ENCODE measurements around the gene IPO5. TPM values are rescaled to one million over a fixed set of nuclear protein-coding genes. Genes with fewer than 3 reads are reported as not detected.
A peak's percentile ranks its signal among the peaks of the same experiment; 100 is the strongest.

Gene IPO5
- polyA plus RNA-seq (2012; ENCODE audit: low read depth, missing spikeins), result 87.7 TPM

GRCh38 chr13:97953376-97953970 is at the start of gene IPO5:
Gene IPO5, plus strand, starts transcription at chr13:97953675. Its CDS starts 23,022 bp downstream, at chr13:97976697.
- DNase-seq (ENCODE audit: insufficient read length, low spot score) (no peak), FAIRE-seq (no peak)
- no peak for TF ChIP-seq SPI1 (IDR thresholded peaks at IDR 0.05; ENCODE audit: low read depth, low read length)
- no peak for TF ChIP-seq POU2F2 (IDR thresholded peaks at IDR 0.05; ENCODE audit: low read depth, low read length)

GRCh38 chr13:97904059-97904458 is 49.4 kb upstream of the IPO5 start:
- TF ChIP-seq POLR2AphosphoS5 (IDR thresholded peaks at IDR 0.05; ENCODE audit: low read depth, low read length) (no peak), POU2F2 (IDR thresholded peaks at IDR 0.05; ENCODE audit: low read depth, low read length) (no peak)
- DNase-seq (ENCODE audit: insufficient read length, low spot score) (no peak), FAIRE-seq (no peak)

GRCh38 chr13:97905517-97905916 is 48.0 kb upstream of the IPO5 start:
- no peak for FAIRE-seq
- TF ChIP-seq POLR2AphosphoS5 (IDR thresholded peaks at IDR 0.05; ENCODE audit: low read depth, low read length) (no peak), POLR2A (IDR thresholded peaks at IDR 0.05; ENCODE audit: low read depth, low read length) (no peak), TAF1 (IDR thresholded peaks at IDR 0.05; ENCODE audit: low read depth, low read length) (no peak), POU2F2 (IDR thresholded peaks at IDR 0.05; ENCODE audit: low read depth, low read length) (no peak), SPI1 (IDR thresholded peaks at IDR 0.05; ENCODE audit: low read depth, low read length) (no peak), PAX5 (IDR thresholded peaks at IDR 0.05; ENCODE audit: insufficient read depth, low read length, severe bottlenecking) (no peak)
- DNase-seq (ENCODE audit: insufficient read length, low spot score), result no peak

- peak; percentile 69 for FAIRE-seq
- TF ChIP-seq POLR2AphosphoS5 (IDR thresholded peaks at IDR 0.05; ENCODE audit: low read depth, low read length) (no peak), POU2F2 (IDR thresholded peaks at IDR 0.05; ENCODE audit: low read depth, low read length) (no peak), TAF1 (IDR thresholded peaks at IDR 0.05; ENCODE audit: low read depth, low read length) (no peak), SPI1 (IDR thresholded peaks at IDR 0.05; ENCODE audit: low read depth, low read length) (no peak), PAX5 (IDR thresholded peaks at IDR 0.05; ENCODE audit: insufficient read depth, low read length, severe bottlenecking) (no peak), POLR2A (IDR thresholded peaks at IDR 0.05; ENCODE audit: low read depth, low read length) (no peak)
- DNase-seq (ENCODE audit: insufficient read length, low spot score), result no peak
Observed at GRCh38 chr13:97911311-97912138, 42.0 kb upstream of the IPO5 start.

GRCh38 chr13:97912139-97912535 is 41.3 kb upstream of the IPO5 start:
- no peak for TF ChIP-seq POU2F2 (IDR thresholded peaks at IDR 0.05; ENCODE audit: low read depth, low read length)
- no peak for TF ChIP-seq POLR2AphosphoS5 (IDR thresholded peaks at IDR 0.05; ENCODE audit: low read depth, low read length)
- TF ChIP-seq PAX5 (IDR thresholded peaks at IDR 0.05; ENCODE audit: insufficient read depth, low read length, severe bottlenecking), result no peak
- TF ChIP-seq POLR2A (IDR thresholded peaks at IDR 0.05; ENCODE audit: low read depth, low read length), result no peak
- no peak for TF ChIP-seq TAF1 (IDR thresholded peaks at IDR 0.05; ENCODE audit: low read depth, low read length)
- no peak for TF ChIP-seq SPI1 (IDR thresholded peaks at IDR 0.05; ENCODE audit: low read depth, low read length)
- DNase-seq (ENCODE audit: insufficient read length, low spot score) (no peak), FAIRE-seq (no peak)

- FAIRE-seq (no peak), DNase-seq (ENCODE audit: insufficient read length, low spot score) (no peak)
- TF ChIP-seq POLR2AphosphoS5 (IDR thresholded peaks at IDR 0.05; ENCODE audit: low read depth, low read length) (no peak), POLR2A (IDR thresholded peaks at IDR 0.05; ENCODE audit: low read depth, low read length) (no peak), PAX5 (IDR thresholded peaks at IDR 0.05; ENCODE audit: insufficient read depth, low read length, severe bottlenecking) (no peak), SPI1 (IDR thresholded peaks at IDR 0.05; ENCODE audit: low read depth, low read length) (no peak), POU2F2 (IDR thresholded peaks at IDR 0.05; ENCODE audit: low read depth, low read length) (no peak), TAF1 (IDR thresholded peaks at IDR 0.05; ENCODE audit: low read depth, low read length) (no peak)
Observed at GRCh38 chr13:97913206-97913605, 40.3 kb upstream of the IPO5 start.

- DNase-seq (ENCODE audit: insufficient read length, low spot score) (no peak), FAIRE-seq (no peak)
- TF ChIP-seq POLR2A (IDR thresholded peaks at IDR 0.05; ENCODE audit: low read depth, low read length) (no peak), POLR2AphosphoS5 (IDR thresholded peaks at IDR 0.05; ENCODE audit: low read depth, low read length) (no peak), POU2F2 (IDR thresholded peaks at IDR 0.05; ENCODE audit: low read depth, low read length) (no peak), TAF1 (IDR thresholded peaks at IDR 0.05; ENCODE audit: low read depth, low read length) (no peak), PAX5 (IDR thresholded peaks at IDR 0.05; ENCODE audit: insufficient read depth, low read length, severe bottlenecking) (no peak), SPI1 (IDR thresholded peaks at IDR 0.05; ENCODE audit: low read depth, low read length) (no peak)
Observed at GRCh38 chr13:97914540-97914939, 38.9 kb upstream of the IPO5 start.

- no peak for DNase-seq (ENCODE audit: insufficient read length, low spot score)
- TF ChIP-seq SPI1 (IDR thresholded peaks at IDR 0.05; ENCODE audit: low read depth, low read length), result no peak
- TF ChIP-seq TAF1 (IDR thresholded peaks at IDR 0.05; ENCODE audit: low read depth, low read length), result no peak
- TF ChIP-seq PAX5 (IDR thresholded peaks at IDR 0.05; ENCODE audit: insufficient read depth, low read length, severe bottlenecking), result no peak
- no peak for TF ChIP-seq POLR2A (IDR thresholded peaks at IDR 0.05; ENCODE audit: low read depth, low read length)
- TF ChIP-seq POU2F2 (IDR thresholded peaks at IDR 0.05; ENCODE audit: low read depth, low read length), result no peak
- TF ChIP-seq POLR2AphosphoS5 (IDR thresholded peaks at IDR 0.05; ENCODE audit: low read depth, low read length), result no peak
- no peak for FAIRE-seq
Observed at GRCh38 chr13:97921176-97921816, 32.2 kb upstream of the IPO5 start.

- TF ChIP-seq POLR2A (IDR thresholded peaks at IDR 0.05; ENCODE audit: low read depth, low read length), result no peak
- TF ChIP-seq PAX5 (IDR thresholded peaks at IDR 0.05; ENCODE audit: insufficient read depth, low read length, severe bottlenecking), result no peak
- no peak for TF ChIP-seq SPI1 (IDR thresholded peaks at IDR 0.05; ENCODE audit: low read depth, low read length)
- TF ChIP-seq POLR2AphosphoS5 (IDR thresholded peaks at IDR 0.05; ENCODE audit: low read depth, low read length), result no peak
- no peak for TF ChIP-seq POU2F2 (IDR thresholded peaks at IDR 0.05; ENCODE audit: low read depth, low read length)
- no peak for TF ChIP-seq TAF1 (IDR thresholded peaks at IDR 0.05; ENCODE audit: low read depth, low read length)
- DNase-seq (ENCODE audit: insufficient read length, low spot score) (no peak), FAIRE-seq (no peak)
Observed at GRCh38 chr13:97928301-97928700, 25.2 kb upstream of the IPO5 start.
